Retina (tissue), 1 donor: ENCODE data around the gene SNX33.
A peak's percentile ranks its signal among the peaks of the same experiment; 100 is the strongest.
"Not testable (repeated sequence)": the region's sequence is repeated elsewhere in the genome, so short reads cannot be mapped to it uniquely, and the experiment has no call there.

ENCODE experiments used
- DNase-seq: peaks from one replicate; pipeline ENCODE4 v3.0.0-alpha.2; 2016

Gene SNX33

GRCh38 chr15:75662823-75663519 is 15.3 kb downstream of the SNX33 start:
- no peak for DNase-seq

- no peak for DNase-seq
Observed at GRCh38 chr15:75663931-75664421, 16.3 kb downstream of the SNX33 start.

- DNase-seq = no peak
Observed at GRCh38 chr15:75666823-75667501, 19.2 kb downstream of the SNX33 start.

GRCh38 chr15:75669191-75669878 is 21.6 kb downstream of the SNX33 start:
- no peak for DNase-seq

- no peak for DNase-seq
Observed at GRCh38 chr15:75669879-75670212, 22.1 kb downstream of the SNX33 start.

GRCh38 chr15:75671730-75672602 is 24.3 kb downstream of the SNX33 start:
- DNase-seq = no peak

- no peak for DNase-seq
Observed at GRCh38 chr15:75672646-75673425, 25.1 kb downstream of the SNX33 start.

GRCh38 chr15:75673426-75674235 is 25.9 kb downstream of the SNX33 start:
- DNase-seq = no peak

- no peak for DNase-seq
Observed at GRCh38 chr15:75674366-75674765, 26.7 kb downstream of the SNX33 start.

GRCh38 chr15:75675579-75676404 is 28.1 kb downstream of the SNX33 start:
- DNase-seq = no peak

GRCh38 chr15:75676688-75677464 is 29.2 kb downstream of the SNX33 start:
- DNase-seq = no peak

- no peak for DNase-seq
Observed at GRCh38 chr15:75677465-75678323, 30.0 kb downstream of the SNX33 start.

GRCh38 chr15:75678324-75678690 is 30.6 kb downstream of the SNX33 start:
- not testable (repeated sequence) for DNase-seq

- DNase-seq = no peak
Observed at GRCh38 chr15:75680007-75680789, 32.5 kb downstream of the SNX33 start.

GRCh38 chr15:75682181-75683135 is 34.7 kb downstream of the SNX33 start:
- DNase-seq = no peak

- DNase-seq = peak; percentile 84
Observed at GRCh38 chr15:75683646-75684312, 36.1 kb downstream of the SNX33 start.
